Esophagus mucosa (tissue), 1 donor: ENCODE measurements around the gene EOGT. TPM values are rescaled to one million over a fixed set of nuclear protein-coding genes. Genes with fewer than 3 reads are reported as not detected.
A peak's percentile ranks its signal among the peaks of the same experiment; 100 is the strongest.

Source experiments
- ATAC-seq: fragments of 200-7000 bp; cut with Tn5 transposase; one replicate; pipeline ENCODE4 v1.9.1; 2020
- total RNA-seq: library from RNA; stranded (reverse); gene quantifications from one replicate; pipeline ENCODE4 v1.2.4, GENCODE V29; 2023
- donor health status: DM: yes; HTN: yes; CAD: no.

EOGT gene
- total RNA-seq, 1 donor from 2014 or later: 19.6 TPM

DNA sequence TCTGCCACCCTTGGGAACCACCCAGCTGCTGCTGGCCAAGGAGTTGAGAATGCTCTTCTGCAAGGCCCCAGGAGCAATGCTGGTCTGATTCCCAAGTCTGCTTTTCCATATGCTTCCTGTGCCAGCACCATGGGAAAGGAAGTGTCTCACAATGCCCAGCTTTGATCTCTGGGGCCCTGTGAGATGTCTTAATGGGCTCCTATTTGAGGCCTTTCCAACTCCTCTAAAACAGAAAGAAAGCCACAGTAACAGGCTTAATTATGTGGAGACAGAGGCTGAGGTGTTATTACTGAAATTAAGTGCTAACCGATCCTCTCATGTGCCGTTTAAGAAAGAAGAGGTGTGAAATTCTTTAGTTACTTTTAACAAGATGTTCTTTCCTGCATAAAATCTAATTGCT is 4.5 kb downstream of the EOGT start:
- no peak for ATAC-seq

DNA sequence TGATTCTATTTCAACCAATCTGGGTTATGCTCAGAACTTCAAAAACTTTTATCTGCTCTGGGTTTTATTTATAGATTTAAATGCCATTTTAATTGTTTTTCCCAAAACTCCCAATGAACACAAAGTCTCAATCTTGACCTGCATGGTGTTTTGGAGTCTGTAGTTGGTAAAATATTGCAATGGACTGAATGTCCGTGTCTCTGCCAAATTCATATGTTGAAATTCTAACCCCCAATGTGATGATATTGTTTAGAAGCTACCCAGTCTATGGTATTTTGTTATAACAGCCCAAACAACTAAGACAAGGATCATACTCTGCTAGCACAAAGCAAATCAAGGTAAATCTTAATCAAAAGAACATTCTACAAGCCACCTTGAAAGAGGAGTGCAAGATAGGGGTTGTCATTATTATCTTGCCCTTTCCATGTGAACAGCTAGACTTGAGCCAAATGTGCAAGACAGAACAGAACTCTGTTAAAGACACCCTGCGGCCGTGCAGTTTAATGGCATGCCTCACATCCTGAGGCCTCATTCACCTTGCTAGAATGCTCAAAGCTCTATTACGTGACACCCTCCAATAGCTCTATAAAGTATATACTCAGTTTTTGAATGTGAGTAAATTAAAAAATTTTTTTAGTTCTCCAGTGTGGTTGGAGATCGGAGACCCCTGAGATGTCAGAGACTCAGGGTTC is 7.5 kb downstream of the EOGT start:
- no peak for ATAC-seq

DNA sequence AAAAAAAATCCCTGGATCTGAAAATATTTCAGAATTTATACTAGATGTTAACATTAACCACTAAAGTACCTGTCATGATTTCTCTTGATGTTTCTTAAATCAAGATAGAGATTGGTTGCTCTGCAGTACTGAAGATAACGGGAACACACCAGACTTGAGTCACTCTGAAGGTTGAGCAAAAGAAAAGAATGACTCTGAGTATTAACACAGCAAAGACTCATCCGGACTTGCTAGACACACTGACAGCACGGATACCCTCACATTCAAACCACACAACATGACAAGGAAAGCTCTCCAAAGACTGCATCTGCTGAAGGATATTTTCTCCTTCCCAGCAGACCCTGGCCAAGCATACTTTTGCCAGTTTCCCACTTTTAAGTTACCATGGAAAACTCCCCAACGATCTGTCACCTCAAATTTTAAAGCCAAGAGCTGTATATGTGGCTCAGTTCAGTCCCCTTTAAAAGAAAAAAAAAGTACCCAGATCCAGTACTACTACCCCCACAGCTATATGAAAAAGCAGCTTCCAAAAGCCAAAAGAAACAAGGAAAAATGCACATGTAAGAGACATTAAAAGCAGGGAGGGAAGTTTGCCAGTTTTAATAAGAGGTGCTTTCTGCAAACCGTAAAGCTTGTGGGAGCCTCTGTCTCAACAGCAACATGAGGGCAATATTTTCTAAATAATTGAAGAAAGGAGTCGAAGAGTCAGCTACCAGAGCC is 8.3 kb downstream of the EOGT start:
- no peak for ATAC-seq

DNA sequence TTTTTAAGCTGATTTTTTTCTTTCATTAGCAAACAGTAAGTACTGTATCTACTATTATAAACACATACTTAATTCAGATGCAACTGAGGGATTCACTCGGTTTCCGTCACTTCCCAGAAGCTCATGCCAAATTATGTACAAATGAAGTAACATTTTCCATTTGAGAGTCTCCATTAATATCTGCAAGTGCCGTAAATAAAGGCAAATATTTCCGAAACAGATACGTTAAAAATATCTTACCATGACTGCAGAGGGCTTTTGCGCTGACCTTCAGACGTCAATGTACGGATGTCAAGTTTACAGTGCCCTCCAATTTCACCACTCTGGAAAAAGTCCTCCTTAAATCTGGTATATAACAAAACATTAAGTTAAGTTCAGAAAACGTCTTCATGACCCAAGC is 9.3 kb downstream of the EOGT start:
- ATAC-seq: no peak

DNA sequence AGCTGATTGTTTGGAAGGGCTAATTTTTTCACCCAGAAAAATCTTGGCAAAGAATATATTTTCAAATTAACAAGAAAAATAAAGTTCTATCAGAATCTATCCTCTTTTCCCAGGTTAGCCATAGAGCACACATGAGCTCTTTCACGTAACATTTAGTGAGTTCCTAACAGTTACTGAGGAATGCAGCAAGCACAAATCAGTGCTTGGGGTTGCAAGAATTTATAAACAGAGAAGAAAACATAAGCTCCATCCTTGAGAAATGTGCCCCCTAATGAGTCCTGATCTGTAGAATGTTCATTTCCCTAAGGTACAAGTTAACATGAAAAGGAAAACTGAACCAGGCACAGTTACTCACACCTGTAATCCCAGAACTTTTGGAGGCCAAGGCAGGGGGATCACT is 13.9 kb downstream of the EOGT start:
- no peak for ATAC-seq

DNA sequence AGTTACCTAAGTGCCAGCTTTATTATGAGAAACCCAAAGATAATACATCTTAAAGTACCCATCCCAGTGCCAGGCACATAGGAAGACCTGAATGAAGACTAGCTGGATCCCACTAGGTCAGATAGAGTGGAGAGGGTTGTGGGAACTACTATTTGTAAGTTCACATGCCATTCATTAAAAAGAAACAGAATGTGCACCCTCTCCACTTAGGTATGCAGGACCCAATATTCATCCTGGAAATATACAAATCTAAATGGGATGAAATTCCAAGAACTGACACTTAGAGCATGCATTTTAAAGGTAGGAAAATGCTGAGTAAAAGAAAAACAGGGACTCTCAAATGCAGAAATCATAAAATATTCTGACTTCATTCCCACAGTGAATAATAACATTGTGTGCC is 14.3 kb downstream of the EOGT start:
- ATAC-seq: no peak

DNA sequence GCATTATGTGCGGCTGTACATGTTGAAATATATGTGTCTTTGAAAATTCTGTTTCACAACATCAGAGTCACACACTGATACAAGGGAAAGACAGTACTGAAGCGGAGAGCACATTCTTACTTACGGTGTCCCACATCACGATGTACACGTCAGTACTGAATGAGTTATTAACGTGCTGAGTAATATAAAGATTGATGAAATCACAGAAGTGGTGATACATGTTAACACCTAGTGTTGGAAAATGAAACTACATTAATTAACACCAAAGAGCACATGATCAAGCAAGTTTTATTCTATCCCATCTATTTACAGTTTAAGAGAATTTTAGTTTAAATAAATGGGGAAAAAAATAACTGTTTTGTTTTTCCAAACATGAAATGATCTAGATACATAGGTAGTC is 15.6 kb downstream of the EOGT start:
- ATAC-seq: no peak

DNA sequence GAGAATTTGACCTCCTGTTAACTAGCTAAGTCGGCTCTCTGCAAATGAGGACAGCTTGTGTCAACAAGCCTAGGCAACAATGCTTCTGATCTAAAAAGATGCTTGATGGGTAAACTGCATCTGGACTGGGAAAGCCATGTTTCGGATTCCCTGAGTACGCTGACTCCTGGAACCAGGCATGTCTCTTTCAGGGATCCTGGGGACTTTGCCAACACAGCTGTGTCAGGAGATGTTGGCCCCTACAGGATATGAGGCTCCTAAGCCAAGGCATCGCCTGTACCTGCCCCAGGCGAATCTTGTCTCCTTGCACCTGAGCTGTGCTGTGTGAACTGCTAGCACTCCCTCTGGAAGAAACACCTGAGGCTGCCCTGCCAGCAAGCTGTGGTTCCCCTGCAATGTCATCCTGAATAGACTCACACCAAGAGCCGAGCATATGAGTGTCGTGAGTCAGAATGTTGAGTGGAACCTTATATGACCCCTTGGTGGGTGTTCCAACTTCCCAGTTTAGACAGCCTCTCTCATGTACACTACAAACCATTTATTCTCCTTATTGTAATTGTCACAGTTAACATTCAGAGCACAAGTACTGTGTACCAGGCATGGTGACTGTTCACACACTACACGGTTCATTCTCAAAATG is 17.0 kb downstream of the EOGT start:
- peak; percentile 55 for ATAC-seq

DNA sequence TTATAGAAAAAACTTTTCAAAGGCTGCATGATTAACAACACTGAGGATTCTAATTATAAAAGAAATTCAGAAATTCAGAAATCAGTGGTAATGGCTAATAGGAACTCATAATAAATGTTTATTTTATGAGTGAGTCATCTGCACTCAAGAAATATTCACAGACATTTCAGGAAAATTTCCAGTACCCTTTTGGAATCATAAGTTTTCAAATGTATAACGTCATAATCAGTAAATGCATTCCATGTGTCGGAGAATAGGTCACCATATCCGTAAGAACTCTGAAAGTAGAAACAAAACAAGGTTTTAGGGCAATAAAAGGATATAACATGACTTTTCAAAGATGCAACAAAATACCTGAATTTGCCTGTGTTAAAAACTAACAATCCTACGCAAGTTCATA is 24.7 kb downstream of the EOGT start:
- ATAC-seq: no peak

DNA sequence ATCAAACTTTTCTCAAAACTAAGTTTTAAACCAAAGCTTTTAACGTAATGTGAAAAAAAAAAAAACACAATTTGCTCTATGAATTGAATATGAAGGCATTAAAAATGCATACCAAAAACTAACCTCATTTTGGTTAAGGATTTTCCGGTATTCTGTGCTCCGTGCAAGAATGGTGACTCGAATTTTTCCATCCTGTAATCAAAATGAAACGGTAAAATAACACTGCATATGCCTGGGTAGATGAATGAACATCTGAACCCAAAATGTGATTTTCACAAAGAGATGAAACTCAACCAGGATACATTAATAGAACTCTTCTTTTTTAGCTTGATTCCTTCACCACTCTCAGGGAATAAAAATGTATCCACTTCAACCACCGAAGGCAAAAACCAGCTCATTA is 26.2 kb downstream of the EOGT start:
- no peak for ATAC-seq

DNA sequence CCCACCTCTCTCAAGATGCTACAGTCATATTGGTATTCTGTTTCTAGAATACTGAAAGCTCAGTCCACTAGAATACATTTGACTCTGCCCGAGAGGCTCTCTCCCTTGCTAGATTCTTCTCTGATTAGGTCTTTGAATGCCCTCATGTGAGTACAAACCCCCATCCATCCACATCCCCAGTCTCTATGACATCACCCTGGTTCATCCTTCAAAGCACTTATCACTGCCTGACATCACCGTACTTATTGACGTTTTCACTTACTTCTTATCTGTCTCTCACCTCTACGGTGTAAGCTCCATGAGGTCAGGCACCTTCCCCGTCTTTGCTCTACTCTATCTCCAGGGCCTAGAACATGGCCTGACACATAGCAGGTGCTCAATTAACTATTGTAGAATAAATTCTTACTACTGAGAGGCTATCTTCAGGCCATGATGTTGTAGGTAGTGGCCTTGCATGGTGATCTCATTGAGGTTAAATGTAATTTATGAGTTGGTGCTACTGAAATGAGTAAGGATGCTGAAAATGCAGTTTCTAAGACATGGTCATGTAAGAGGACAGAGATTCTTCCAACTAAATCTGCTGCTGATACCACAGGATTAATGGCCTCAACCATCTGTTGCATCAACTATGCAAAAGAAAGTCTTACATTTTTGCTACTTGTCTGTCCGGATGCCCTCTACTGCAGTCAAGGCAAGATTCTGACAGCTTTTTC is 26.8 kb downstream of the EOGT start:
- ATAC-seq: no peak

DNA sequence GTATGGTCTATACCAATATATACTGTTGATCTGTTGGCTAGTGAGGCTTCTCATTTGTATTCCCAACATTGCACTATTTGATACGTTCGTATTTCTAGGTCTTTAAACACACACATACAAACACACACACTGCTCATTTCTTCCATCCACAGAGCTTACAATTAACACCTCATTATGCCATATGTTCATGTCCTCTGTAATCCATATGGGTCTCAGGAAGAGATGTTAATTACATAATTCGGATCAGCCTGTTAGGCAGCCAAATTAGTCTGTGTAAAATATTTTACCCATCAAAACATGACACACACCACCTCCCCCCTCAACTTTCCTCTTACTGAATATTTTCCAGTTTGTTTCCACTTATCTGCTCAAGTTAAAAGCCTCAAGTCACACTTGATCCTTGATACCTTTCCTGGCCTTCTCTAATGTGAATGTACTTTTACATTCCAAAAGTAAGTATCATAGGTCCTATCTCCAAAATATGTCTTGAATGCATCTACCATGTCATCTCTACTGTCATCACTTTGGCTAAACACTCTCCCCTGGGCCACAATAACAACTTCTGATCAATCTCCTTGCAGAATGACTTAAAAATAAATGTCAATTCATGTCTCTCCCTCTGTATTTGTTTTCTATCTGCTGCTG is 28.2 kb downstream of the EOGT start:
- ATAC-seq: no peak

DNA sequence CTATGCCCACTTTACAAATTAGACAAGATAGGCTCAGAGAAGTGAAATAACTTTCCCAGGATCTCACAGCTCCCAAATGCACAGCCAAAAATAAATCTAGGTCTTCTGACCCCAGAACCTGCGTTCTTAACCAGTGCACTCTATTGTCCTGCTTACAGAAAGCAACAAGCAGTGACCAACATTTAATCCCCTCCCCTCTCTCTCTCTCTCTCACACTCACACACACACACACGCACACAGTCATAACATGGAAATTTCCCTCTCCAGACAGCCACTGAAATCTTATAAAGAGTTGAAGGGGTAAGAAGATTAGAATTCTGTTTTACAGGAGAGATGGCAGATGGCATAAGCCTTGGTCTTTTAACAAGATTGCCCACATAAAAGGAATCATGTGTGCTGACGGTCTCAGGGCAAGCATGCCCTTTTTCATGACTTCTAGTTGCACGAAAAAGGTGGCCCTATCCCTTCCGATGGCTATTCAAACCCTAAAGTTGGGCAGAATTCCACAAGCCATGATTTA is 29.4 kb downstream of the EOGT start:
- no peak for ATAC-seq

DNA sequence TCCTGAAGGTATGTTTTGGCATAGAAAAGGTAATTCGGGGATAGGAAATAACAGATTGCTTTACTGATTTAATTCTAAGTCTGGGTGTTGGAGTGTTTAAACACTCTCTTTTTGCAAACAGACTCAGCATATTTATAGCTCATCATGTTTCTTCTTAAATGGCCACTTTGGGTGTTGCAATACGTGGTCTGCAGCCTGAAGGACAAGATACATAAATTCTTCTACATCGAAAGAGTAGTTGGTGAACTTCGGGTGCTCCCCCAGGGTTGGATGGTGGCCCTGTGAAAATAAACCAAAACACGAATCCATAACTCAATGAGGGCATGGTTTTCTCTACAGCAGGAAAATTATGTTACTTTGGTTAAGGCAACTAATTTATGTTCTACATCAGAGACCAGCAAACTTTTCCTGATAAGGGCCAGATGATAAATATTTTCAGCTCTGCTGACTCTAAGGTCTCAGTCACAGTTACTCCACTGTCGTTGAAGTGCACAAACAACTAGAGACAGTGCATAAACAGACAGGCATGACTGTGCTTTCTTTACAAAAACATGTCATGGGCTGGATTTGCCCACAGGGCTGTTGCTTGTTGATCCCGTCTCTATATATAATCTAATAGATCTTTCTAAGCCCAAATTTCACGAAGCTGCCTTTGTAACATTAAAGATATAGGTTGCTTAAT is 35.9 kb downstream of the EOGT start:
- ATAC-seq: no peak

DNA sequence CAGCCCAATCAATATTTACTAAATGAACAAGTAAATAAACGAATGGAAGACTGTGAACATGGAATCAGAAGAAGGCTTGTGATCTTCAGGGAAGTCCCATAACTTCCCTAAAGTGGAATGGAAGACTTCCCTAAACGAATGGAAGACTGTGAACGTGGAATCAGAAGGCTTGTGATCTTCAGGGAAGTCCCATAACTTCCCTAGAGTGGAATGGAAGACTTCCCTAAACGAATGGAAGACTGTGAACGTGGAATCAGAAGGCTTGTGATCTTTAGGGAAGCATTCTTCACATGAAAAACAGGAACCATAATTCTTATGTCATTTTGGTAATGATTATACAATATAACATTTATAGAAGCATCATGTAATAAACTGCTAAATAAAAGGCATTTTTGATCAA is 38.8 kb downstream of the EOGT start:
- ATAC-seq: no peak

DNA sequence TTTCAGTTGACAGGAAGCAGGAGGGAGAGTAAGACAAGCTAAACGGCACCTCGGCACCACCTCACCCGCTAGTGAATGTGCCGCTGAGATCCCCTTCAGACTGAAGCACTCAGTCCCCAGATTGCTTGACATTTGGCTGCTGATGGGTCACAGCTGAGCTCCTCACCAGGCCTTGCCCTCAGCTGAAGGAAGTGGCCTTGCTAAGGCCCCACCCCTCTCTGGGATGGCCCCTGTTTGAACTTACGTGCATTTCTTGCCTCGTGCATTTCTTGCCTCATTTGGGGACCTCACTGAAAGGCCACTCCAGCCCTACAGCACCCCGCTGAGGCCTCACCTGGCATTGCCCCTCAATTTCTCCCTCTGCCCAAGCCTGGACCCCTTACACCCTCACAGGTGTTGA is 39.8 kb downstream of the EOGT start:
- peak; percentile 26 for ATAC-seq

DNA sequence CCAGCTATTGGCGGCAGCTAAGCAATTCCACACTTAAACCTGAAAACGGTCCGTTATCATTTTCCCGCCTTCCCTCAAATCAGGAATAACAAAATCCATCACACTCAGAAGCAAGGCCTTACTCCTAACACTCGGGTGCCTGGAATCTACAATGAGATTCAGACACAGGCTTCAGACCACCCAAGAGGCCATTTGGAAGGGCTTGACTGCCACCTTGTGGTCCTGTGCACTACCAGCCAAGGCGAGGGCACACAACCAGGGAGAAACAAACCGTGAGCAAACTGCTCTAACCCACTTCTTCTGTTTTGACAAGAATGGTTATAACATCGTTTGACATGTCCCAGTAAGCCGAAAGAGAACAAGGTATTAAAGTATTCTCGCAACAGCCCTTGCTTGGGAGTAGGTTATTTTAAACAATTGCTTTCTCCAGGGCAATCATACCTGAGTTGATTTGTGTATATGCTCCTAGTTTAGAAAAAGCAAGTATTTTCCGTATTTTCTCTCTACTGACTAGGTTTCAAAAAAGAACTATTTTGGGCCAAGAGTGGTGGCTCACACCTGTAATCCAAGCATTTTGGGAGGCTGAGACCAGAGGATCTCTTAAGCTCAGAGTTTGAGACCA is 41.0 kb downstream of the EOGT start:
- ATAC-seq: no peak

DNA sequence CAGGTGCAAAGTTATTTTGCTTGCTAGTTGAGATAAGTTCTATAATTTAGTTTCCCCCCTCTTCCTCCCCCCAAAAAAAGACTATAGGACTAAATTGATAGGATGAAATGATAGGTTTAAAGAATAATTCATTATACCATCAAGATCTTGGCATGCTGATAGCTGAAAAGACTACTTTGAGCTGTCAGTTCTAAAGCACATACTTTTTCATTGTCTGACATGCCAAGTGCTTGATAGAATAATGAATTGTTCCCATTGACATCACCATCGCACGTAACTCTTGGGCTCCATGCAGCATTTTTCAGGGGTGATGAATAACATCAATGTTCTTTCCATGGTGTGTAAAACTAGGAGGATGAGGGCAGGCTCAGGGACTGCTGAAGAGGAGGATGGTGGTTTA is 48.8 kb downstream of the EOGT start:
- no peak for ATAC-seq

DNA sequence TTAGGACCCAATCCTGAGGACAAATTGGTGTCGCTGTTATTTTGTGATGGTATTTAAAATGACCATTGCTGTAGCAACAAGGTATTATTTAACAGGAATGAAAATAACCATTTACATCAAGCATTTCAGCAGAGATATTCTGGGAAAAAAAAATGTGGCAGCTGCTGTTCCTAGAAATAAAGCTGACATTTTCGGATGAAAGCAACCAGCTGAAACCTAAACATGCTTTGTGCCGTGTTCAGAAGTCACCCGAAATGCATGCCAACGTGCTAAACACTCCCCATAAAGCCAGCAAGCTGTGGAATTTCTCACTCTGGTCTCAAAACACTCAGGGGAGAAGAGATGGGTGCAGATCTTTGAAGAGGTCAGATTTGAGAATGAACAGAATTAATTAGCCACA is 49.6 kb downstream of the EOGT start:
- no peak for ATAC-seq

DNA sequence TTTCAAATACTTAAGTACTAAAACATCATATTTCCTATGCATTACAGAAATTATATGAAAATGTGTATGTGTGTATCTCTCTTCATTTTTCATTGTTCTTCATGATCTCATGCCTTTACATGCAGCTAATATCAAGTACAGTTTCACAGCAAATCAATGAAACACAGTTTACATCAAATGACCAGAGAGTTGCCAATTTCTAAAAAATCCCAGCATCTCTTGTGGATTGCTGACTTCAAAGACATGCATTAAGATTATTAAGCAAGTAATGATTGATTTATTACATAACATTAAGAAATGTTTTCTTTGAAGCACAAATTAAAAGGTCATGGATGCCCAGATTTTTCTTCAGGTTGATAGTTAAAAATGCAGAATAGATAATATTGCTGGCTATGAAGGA is 50.1 kb downstream of the EOGT start:
- no peak for ATAC-seq

DNA sequence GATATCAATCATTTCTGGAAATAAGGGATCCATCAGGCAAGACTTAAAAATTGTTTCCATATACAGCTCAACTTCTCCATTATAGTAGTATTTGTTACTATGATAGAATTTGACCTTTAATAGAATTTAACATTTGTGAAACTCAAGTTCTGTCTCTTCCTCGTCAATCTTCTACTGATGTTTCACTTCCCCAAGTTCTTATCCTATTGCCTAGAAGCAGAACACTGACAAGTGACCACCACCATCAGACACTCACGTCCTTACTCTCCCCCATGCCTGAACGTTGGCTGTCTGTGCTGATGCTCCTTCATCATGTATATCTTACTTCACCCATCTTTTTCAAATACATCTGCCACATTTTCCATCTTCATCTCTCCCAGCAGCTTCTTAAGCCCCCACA is 54.6 kb downstream of the EOGT start:
- ATAC-seq: no peak

DNA sequence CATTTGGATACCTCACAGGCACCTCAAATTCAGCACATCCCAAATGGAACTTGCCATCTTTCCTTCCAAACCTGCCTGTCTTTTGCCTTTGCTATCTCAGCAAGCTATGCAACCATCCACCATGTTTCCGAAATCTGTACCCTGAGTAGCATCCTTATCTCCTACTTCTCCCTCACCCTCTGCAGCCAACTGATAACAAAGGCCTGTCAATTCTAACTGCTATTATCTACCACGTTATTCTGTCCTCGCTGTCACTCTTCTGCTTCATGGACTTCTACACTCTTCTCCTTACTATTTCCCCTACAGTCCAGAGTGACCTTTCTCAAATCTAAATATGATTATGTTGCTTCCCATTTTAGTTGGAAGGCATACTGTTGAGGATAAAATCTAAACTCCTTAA is 55.6 kb downstream of the EOGT start:
- ATAC-seq: no peak
